Stimulated activated naive CD4-positive, alpha-beta T cell (primary cell): Measurements from ENCODE around the gene EPHA2.
A peak's percentile ranks its signal among the peaks of the same experiment; 100 is the strongest.

ENCODE experiments used
- DNase-seq, 6 experiments: peaks; one replicate each; lab custom pipeline; 2025; lab: John Stamatoyannopoulos, UW

EPHA2 gene

GRCh38 chr1:16092097-16092922 is 63.6 kb downstream of the EPHA2 start:
- DNase-seq, result no peak

DNA sequence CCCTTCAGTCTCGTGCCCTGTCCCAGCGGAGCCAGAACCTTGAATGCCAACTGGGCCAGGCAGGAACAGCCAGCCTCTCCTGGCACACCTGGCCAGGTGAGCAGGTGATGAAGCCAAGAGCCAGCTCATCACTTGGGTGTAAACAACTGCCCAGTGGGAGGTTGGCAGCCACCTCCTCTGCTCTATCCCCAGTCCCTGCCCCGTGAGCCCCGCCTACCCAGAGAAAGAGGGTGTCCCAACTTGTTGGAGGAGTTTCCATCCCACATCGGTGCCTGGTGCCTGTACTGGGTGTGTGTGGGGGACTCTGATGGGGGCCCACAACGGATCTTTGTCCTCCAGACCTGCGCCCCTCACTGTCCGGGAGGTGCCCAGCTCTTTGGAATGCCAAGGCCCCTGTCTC is 64.6 kb downstream of the EPHA2 start:
- DNase-seq, result no peak

DNA sequence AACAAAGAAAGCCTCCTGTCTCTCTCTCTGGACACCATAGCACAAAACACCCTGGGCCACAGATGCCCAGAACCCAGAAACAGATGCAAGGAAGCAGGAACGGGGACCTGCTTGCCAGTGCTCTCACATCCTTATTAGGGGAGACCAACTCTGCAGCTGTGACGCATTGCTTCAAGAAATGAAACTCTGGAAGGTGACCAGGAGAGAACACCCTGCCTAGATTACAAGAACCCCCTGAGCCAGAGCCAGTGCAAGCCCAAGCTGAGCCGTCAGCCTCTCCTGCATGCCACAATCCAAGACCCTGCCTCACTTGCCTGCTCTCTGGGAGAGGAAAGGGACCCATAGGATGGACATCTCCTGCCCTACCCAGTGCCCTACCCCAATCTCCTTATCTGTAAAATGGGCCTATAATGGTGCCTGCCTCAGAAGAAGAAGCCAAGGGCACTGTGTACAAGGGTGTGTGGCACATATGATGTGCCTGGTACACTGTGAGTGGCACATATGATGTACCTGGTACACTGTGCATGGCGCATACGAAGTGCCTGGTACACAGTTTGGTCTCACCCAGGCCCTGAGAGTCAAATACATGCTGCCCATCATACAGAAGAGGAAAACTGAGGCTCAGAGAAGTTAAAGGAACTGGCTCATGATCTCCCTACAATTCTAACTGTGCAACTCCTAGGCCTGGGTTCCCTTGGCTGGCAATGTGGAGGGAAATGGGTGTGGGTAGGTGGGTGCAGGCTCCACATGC is 65.6 kb downstream of the EPHA2 start:
- DNase-seq, result no peak

DNA sequence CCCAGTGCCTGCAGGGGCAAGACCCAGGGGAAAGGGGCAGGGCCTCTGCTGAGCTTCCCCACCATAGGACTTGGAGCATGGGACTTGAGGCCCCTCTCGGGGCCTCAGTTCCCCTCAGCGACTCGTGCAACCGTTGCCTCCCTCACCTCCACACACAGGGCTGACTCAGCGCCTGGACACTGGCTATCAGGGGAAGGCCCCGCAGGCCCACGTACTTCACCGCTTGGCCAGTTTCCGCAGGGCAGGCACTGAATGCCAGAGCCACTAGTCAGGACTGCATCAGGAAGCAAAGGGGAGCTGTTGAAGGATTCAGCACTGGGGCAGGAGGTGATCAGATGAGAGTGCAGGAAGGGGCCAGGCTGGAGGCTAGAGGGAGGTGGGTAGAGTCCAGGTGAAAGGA is 66.9 kb downstream of the EPHA2 start:
- DNase-seq, result no peak

DNA sequence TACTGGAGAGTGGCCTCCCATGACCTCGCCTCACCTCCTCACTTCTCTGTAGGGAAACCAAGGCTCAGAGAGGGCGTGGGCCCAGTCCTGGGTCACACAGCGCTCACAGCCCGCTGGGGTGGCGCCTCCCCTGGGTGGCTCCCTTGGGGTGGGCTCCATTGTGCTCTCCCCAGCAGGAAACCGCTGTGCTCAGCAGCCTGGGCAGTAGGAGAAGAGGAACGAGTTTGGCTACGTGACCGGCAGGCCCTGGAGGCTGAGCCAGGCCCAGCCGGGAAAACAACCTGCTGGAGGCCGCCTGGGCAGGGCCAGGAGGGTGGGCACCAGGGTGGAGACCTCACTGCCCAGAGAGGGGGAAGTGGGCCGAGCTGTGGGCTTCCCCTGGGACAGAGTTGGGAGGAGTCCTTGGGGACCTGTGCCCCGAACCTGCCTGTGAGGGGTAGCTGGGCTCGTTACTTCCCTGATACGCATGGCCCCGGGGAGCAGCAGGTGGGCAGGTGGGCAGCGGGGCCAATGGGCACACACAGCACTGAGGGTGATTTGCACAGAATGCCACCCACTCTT is 67.4 kb downstream of the EPHA2 start:
- DNase-seq, result no peak

- no peak for DNase-seq
These were observed 68.1 kb downstream of the EPHA2 start for GRCh38 chr1:16087733-16088132.

GRCh38 chr1:16085522-16085921 is 70.3 kb downstream of the EPHA2 start:
- no peak for DNase-seq

DNA sequence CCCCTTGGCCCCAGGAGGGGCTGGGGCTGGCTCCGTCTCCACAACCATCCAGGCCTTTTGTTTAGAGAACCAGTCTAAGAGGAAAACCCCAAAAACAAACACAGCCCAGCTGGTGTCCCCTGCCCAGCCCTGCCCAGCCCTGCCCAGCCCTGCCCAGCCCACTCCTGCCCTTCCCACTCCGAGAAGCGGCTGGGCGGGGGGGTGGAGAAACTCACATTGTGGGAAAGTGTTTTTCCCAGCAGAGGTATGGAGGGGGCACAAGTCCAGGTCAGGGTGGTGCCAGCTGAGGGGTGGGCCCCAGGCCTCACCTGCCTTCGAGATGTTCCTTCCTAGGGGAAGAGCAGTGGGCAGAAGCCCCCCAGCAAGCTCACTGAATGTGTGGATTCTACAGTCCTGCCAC is 72.4 kb downstream of the EPHA2 start:
- no peak for DNase-seq

DNA sequence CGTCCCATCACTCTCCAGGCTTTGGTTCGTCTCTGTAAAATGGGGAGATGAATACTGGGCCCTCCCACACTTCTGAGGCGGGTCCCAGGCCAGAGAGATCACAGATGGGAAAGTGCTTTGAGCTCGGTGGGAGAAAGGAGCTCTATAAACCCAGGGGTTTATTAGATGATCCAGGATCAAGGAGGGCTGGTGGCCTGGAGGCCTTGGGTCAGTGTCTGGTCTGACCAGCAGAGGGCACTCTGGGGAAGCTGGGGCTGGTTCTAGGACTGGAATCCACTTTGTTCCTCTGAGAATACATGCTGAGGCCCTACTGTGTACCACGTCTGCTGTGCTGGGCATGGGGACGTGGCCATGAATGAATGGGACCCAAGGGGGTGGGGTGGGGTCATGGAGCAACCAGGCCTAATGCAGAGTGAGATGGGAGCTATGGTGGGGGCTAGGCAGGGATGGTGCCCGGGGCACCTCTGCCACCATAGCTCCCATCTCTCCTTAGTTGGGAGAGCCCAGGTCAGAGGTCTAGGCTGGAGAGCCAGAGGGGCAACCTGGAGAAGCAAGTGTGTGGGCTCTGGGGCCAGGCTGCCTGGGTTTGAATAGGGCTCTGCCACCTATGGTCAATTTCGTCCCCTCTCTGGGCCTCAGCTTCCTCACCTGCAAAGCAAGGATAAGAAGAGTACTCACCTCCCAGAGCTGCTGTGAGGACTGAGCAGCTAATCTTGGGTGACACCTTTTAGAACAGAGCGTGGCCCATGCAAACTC is 73.4 kb downstream of the EPHA2 start:
- peak in 5 of 6 experiments; percentile 27 to 52 (median 35) for DNase-seq

DNA sequence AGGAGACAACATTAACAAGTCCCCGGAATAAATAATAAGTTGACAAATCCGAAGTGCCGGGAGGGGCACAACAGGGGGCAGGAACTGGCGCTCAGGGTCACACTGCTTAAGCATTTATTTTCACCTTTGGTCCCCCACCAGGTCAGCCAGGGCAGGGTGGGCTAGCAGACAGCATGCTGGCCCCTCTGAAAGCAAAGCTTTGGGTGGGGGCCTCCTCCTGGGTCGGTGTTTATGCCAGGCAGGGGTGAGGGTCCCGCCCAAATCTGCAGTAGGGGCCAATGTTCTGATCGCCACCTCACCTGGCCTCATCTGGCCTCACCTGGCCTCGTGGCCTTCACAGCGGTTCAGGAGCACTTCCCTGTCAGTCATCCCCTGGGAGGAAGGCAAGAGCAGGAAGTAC is 74.2 kb downstream of the EPHA2 start:
- DNase-seq, result no peak

DNA sequence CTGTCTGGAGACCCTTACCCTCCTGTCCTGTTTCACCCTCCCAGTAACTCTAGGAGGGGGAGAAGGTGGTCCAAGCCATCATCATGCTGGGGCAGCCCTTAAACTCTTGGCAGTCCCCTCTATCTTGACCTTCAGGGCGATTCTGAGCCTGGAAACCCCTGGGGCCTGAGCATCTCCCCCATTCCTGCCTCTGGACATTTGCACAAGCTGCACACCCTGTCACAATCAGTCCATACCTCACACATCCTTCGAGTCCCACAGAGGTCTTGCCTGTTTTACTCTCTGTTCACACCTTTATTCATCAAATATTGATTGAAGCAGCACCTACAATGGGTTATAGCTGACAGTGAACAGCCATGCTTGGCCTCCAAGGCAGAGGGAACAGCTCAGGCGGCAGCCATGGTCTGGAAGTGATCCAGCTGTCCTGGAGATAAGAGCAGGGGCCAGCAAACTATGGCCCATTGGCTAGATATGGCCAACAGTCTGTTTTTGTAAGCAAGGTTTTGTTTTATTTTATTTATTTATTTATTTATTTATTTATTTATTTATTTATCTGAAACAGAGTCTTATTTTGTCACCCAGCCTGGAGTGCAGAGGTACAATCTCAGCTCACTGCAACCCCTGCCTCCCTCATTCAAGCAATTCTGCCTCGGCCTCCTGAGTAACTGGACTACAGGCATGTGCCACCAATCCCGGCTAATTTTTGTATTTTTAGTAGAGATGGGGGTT is 75.3 kb downstream of the EPHA2 start:
- no peak for DNase-seq

DNA sequence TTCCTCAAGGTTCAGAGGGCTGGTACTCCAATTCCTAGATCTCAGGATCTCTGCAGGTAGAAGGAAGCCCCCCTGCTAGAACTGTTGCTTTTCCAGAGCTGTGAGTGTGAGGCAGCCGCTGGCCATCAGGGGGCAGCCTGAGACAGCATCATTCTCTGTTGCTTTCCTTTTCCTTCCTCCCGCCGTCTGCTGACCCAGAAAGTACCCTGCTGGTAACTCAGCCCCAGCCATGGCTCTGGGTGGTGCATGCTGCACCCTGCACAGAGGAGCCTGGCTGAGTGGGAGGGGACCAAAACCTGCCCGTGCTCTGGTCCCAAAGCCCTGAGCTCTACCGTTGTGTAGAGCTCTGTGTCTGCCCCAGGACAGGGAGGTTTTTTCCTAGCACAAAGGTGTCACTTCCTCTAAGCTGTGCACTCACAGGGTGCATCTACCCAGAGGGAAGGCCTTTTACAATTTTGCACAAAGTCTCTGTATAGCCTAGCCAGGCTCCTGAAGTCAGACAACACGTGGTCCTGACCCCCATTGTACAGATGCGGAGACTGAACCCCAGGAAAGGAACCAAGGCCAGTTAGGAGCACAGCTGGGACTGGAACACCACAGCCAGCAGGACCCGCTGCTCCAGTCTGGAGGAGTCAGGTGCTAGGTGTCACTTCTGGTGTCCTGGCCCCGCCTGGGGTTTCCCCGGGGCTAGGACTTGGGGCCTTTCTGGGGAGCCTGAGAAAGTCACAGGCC is 76.8 kb downstream of the EPHA2 start:
- DNase-seq, result peak; percentile 55 to 86 (median 66)

GRCh38 chr1:16077406-16078245 is 78.2 kb downstream of the EPHA2 start:
- DNase-seq, result no peak

GRCh38 chr1:16076865-16077238 is 79.0 kb downstream of the EPHA2 start:
- no peak for DNase-seq

GRCh38 chr1:16076031-16076864 is 79.6 kb downstream of the EPHA2 start:
- DNase-seq, result no peak

- DNase-seq, result no peak
These were observed 80.4 kb downstream of the EPHA2 start for GRCh38 chr1:16075337-16076030.
